Measurements from ENCODE around the gene DOCK10.

Gene DOCK10

DNA sequence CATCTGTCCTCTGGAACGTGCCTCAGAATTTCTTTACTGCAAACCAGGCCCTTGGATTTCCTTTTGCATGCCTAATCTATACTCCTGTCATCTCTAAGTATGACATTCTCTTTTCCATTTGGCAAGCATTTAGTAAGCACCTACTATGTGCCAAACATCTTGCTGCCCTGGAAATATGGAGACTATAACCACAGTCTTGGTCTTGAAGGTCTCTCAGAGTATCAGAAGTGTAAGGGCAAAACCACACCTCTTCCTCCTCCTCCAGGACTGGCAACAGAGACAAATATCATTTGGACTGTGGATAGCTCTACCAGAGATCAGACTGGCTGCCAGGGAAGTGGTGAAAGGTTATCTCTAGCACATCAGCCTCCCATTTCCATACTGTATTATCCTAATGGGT lies 11.4 kb downstream of the DOCK10 start:
- no peak for DNase-seq (ENCODE audit: low spot score)
- no peak for TF ChIP-seq CTCF (IDR thresholded peaks at IDR 0.05; ENCODE audit: borderline replicate concordance, control extremely low read depth, extremely low read depth, insufficient read depth, missing control alignments)
- in situ Hi-C loops (cut with MboI; ENCODE audit: low sequenced_read_pairs, unreplicated experiment): no loop called here

DNA sequence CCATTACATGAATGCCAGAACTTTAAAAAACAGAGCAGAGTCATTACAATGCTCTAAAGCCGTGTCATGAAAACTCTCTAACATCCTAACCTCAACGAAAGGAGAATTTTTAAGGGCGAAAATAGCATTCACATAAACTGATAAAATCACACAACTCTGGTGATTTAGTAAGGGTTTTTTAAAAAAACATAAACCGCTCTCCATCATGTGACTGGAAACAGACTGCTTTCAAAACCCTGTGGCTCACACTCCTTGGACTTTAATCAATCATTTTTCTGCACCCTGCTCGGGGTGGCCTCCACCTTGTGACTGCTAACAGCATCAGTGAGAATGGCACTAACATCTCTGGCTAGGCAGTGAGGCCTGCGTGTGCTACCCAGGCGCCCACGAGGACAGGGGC lies 12.1 kb downstream of the DOCK10 start:
- no peak for TF ChIP-seq CTCF (IDR thresholded peaks at IDR 0.05; ENCODE audit: borderline replicate concordance, control extremely low read depth, extremely low read depth, insufficient read depth, missing control alignments)
- in situ Hi-C loops (cut with MboI; ENCODE audit: low sequenced_read_pairs, unreplicated experiment): no loop called here
- no peak for DNase-seq (ENCODE audit: low spot score)

DNA sequence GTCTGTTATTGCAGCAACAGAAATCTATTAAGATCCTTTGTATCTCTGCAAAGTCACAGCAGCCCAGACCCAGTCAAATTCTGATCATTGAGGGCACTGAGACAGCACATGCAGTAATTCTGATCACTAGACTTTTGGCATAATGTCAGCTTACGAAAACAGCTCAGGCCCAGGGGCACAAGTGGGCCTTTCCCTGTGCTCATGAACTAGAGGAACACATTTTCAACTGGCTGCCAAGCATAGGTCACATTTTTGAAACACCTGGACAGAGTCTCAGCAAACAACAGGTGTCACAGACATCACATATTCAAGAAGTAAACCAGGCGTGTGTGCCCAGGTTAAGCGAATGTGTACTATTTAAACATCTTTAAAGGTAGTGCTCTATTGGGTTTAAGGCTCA lies 13.7 kb downstream of the DOCK10 start:
- no peak for TF ChIP-seq CTCF (IDR thresholded peaks at IDR 0.05; ENCODE audit: borderline replicate concordance, control extremely low read depth, extremely low read depth, insufficient read depth, missing control alignments)
- in situ Hi-C loops (cut with MboI; ENCODE audit: low sequenced_read_pairs, unreplicated experiment): no loop called here

DNA sequence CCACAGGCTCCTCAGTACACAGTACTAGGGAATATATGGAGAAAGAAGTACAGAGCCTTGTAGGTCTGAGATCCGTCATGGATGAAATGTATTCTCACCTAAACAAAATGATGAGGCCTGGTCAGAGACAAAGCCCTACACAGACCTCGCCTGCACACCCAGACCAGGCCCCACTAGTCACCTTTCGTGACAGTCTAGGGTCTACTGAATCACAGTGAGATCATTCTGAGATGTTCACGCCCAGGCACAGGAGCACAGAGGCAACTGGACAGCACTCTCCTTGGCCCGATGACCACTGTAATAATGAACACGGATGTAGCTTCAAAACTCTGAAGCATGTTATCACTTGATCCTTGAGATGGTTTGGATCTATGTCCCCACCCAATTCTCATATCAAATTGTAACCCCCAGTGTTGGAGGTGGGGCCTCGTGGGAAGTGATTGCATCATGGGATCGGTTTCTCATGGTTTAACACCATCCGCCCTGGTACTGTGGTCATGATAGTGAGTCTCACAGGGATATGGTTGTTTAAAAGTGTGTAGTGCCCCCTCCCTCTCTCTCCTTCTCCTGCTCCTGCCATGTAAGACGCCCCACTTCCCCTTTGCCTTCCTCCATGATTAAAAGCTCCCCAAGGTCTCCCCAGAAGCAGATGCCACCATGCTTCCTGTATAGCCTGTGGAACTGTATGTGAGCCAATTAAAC lies 15.1 kb downstream of the DOCK10 start:
- no peak for DNase-seq (ENCODE audit: low spot score)
- no peak for TF ChIP-seq CTCF (IDR thresholded peaks at IDR 0.05; ENCODE audit: borderline replicate concordance, control extremely low read depth, extremely low read depth, insufficient read depth, missing control alignments)
- in situ Hi-C loops (cut with MboI; ENCODE audit: low sequenced_read_pairs, unreplicated experiment): no loop called here

More for the DNA sequence above, 13.7 kb downstream of the DOCK10 start:
- DNase-seq (ENCODE audit: low spot score): no peak

GRCh38 chr2:225025917-225026571 lies 16.2 kb downstream of the DOCK10 start:
- no peak for TF ChIP-seq CTCF (IDR thresholded peaks at IDR 0.05; ENCODE audit: borderline replicate concordance, control extremely low read depth, extremely low read depth, insufficient read depth, missing control alignments)
- in situ Hi-C loops (cut with MboI; ENCODE audit: low sequenced_read_pairs, unreplicated experiment): no loop called here
- DNase-seq (ENCODE audit: low spot score): no peak

- in situ Hi-C loops (cut with MboI; ENCODE audit: low sequenced_read_pairs, unreplicated experiment): no loop called here
- no peak for DNase-seq (ENCODE audit: low spot score)
- TF ChIP-seq CTCF (IDR thresholded peaks at IDR 0.05; ENCODE audit: borderline replicate concordance, control extremely low read depth, extremely low read depth, insufficient read depth, missing control alignments): no peak
Measured at GRCh38 chr2:225022188-225022587, 20.1 kb downstream of the DOCK10 start.
